ENCODE measurements around the gene ANKRD13D. TPM values are rescaled to one million over a fixed set of nuclear protein-coding genes. Genes with fewer than 3 reads are reported as not detected.

ANKRD13D gene
- total and polyA plus RNA-seq, 2 of the 8 experiments (the other 6 are each of a cell fraction or from before 2014, with no cell fraction given): 24.9 to 26.5 TPM

DNA sequence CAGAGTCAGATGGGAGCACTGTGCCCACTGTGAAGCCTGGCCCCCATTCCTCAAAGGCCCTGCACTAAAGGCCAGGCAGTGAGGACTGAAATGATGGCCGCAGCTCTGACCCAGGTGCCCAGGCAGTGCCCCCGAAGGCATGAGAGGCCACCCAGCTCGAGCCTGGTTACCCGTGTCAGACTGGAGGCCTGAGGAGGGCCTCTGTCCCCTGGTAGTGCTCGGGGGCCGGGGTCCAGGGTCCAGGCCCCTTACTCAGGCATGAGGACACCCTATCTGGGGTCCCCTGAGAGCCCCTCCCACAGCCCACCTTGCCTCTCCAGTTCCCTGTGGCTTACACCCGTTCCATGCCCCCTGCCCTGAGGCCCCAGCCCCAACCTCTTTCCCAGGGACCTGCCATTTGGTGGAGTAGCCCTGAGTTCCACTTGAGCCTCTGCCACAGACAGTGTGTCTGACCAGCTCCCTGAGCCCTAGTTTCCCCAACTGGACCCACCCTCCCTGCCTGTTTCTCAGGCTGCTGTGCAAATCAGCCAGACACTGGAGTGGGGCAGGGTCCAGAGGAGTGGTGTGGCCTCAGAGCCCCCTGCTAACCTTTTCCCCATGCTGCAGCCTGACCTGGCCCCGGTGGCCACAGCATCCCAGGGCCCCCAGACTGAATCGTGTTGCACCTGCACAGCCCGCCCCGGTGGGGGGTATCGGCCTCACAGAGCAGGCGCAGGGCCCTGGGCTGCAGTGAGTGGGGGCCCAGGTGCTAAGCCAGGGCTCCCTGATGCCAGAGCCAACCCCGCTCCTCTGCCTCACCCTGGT, 10.8 kb upstream of the ANKRD13D start:
- Histone ChIP-seq H3K14ac (ENCODE audit: insufficient read length) (no peak overlapping the region), H4K91ac (replicated peaks; ENCODE audit: insufficient read length, low read length) (peak overlapping the region; percentile 79), H2BK5ac (ENCODE audit: low read depth, low read length) (peak overlapping the region; percentile 80), H3K4me2 (ENCODE audit: insufficient read depth in 1 of 2, low read depth in 2 of 2, low read length in 2 of 2) (0 out of 4 replicates have a peak overlapping the region, but pooled peaks of 1 of the 2 experiments have one; percentile 54), H3K79me1 (ENCODE audit: low read depth, low read length) (peaks cover 7% of the 10 kb centered on the region; the same call in 1 of the 2 replicates), H2BK20ac (ENCODE audit: low read length) (no peak overlapping the region), H2BK120ac (replicated peaks; ENCODE audit: low read depth, low read length) (no peak overlapping the region), H3K36me3 (ENCODE audit: control insufficient read depth in 2 of 4, insufficient read depth in 4 of 4, low read length in 3 of 4) (peaks cover 12 to 37% (median 33%) of the 10 kb centered on the region in 4 experiments), H3K27ac (ENCODE audit: low read depth, low read length) (0 out of 2 replicates have a peak overlapping the region, but pooled peaks have one; percentile 9), H2BK12ac (ENCODE audit: low read depth, low read length) (peak overlapping the region; percentile 27; the same call in 1 of the 2 replicates), H4K20me1 (replicated peaks in 1 of 2; ENCODE audit: control insufficient read depth in 1 of 2, insufficient read depth in 2 of 2, low read length in 2 of 2) (peaks cover 0 to 6% of the 10 kb centered on the region in 2 experiments), H3K56ac (replicated peaks; ENCODE audit: insufficient read length, low read depth, low read length) (no peak overlapping the region), H2AK5ac (ENCODE audit: low read depth, low read length) (0 out of 2 replicates have a peak overlapping the region, but pooled peaks have one; percentile 26), H3K9me3 (ENCODE audit: insufficient read depth in 2 of 2, low read depth in 1 of 2, low read length in 1 of 2) (no peaks in the 10 kb centered on the region), H2BK15ac (ENCODE audit: low read length) (peak overlapping the region; percentile 13; the same call in 1 of the 2 replicates), H3K4me1 (replicated peaks in 1 of 4; ENCODE audit: control insufficient read depth in 3 of 4, insufficient read depth in 4 of 4, low read length in 3 of 4) (peaks cover 0 to 24% (median 15%) of the 10 kb centered on the region in 4 experiments; a peak in 6 of 7 replicates), H3K79me2 (ENCODE audit: control insufficient read depth in 1 of 2, insufficient read depth in 2 of 2, low read length in 2 of 2) (peaks cover 0 to 22% of the 10 kb centered on the region in 2 experiments; a peak in 1 of 4 replicates), H3K4ac (replicated peaks; ENCODE audit: insufficient read length, low read depth, low read length) (peak overlapping the region; percentile 41), H2AFZ (ENCODE audit: low read length) (no peak overlapping the region), H4K8ac (ENCODE audit: extremely low read depth, insufficient read depth, low read length) (peak overlapping the region; percentile 28; the same call in 1 of the 2 replicates), H3K4me3 (ENCODE audit: extremely low read depth in 1 of 4, insufficient read depth in 2 of 4, low read depth in 3 of 4, low read length in 4 of 4) (no peak overlapping the region), H3K18ac (ENCODE audit: extremely low read depth, low read length) (peak overlapping the region; percentile 48; the same call in 1 of the 2 replicates), H3K23ac (ENCODE audit: insufficient read length) (no peak overlapping the region), H3K23me2 (ENCODE audit: low read depth, low read length) (no peaks in the 10 kb centered on the region; the same call in 1 of the 2 replicates), H3K9ac (replicated peaks in 1 of 4; ENCODE audit: extremely low read depth in 1 of 4, low read depth in 3 of 4, low read length in 3 of 4) (no peak overlapping the region), H4K5ac (ENCODE audit: insufficient read length, low read depth, low read length) (no peak overlapping the region), H3K27me3 (replicated peaks in 1 of 4; ENCODE audit: control insufficient read depth in 3 of 4, extremely low read depth in 1 of 4, insufficient read depth in 3 of 4, low read length in 3 of 4) (no peaks in the 10 kb centered on the region)
- FAIRE-seq (no peak), DNase-seq (ENCODE audit: low read depth in 1 of 2, low spot score in 2 of 2) (no peak)
- POLR2A ChIA-PET (ENCODE audit: partially characterized antibody): interaction anchor here (0.7 to 1.4 kb wide), 4 partner anchors 10 to 221 kb away, joined by 3 to 7 read pairs (median 4); partner anchors contain the start of gene ANKRD13D
- WGBS, 2 experiments (ENCODE audit: extremely low coverage in 1 of 2, insufficient coverage in 1 of 2, insufficient read length in 1 of 2, insufficient replicate concordance in 2 of 2, low coverage in 1 of 2, low lambda C conversion rate in 2 of 2, missing lambda C conversion rate in 1 of 2): 89% methylated on average over 14 of the region's 14 CpGs; no CpG with 5 or more reads in 1 of the 2 experiments
- CTCF ChIA-PET (ENCODE audit: partially characterized antibody): interaction anchor here (0.7 to 3.7 kb wide), 12 partner anchors 10 to 103 kb away, joined by 3 to 27 read pairs (median 4); partner anchors contain the start of genes ANKRD13D and GRK2
- no peak for TF ChIP-seq MAX (IDR thresholded peaks at IDR 0.05)
- TF ChIP-seq GABPA (IDR thresholded peaks at IDR 0.05; ENCODE audit: borderline replicate concordance, insufficient read depth, low read length): no peak
- no peak for TF ChIP-seq HDAC6 (IDR thresholded peaks at IDR 0.05; ENCODE audit: low read depth, low read length)
- no peak for TF ChIP-seq KDM5A (IDR thresholded peaks at IDR 0.05; ENCODE audit: low read length)
